ENCODE data around the gene BPIFB4.
"Not testable (repeated sequence)": the region's sequence is repeated elsewhere in the genome, so short reads cannot be mapped to it uniquely, and the experiment has no call there.

The BPIFB4 gene

GRCh38 chr20:33079259-33079658, at the start of gene BPIFB4:
TSS of gene BPIFB4 (plus strand) at chr20:33079643. CDS start at chr20:33081527, 1,884 bp downstream.
- Histone ChIP-seq H3K4me3 (no peak within 1 kb of the TSS), H3K27ac (no peak within 1 kb of the TSS)

GRCh38 chr20:33030076-33030475, 49.4 kb upstream of the BPIFB4 start:
- no peak overlapping the region for H3K4me3 ChIP-seq
- no peak overlapping the region for H3K27ac ChIP-seq

- no peak overlapping the region for H3K27ac ChIP-seq
- no peak overlapping the region for H3K4me3 ChIP-seq
Measured at GRCh38 chr20:33030569-33030968, 48.9 kb upstream of the BPIFB4 start.

- no peak within 1 kb of the TSS for H3K4me3 ChIP-seq
- no peak within 1 kb of the TSS for H3K27ac ChIP-seq
Measured at GRCh38 chr20:33031531-33031930, 47.9 kb upstream of the BPIFB4 start, which contains the start of gene BPIFB6. TSS of gene BPIFB6 (plus strand) at chr20:33031648. CDS start at chr20:33031648, 0 bp downstream.

GRCh38 chr20:33032555-33032954, 46.9 kb upstream of the BPIFB4 start:
- H3K27ac ChIP-seq, result no peak overlapping the region
- no peak overlapping the region for H3K4me3 ChIP-seq

DNA sequence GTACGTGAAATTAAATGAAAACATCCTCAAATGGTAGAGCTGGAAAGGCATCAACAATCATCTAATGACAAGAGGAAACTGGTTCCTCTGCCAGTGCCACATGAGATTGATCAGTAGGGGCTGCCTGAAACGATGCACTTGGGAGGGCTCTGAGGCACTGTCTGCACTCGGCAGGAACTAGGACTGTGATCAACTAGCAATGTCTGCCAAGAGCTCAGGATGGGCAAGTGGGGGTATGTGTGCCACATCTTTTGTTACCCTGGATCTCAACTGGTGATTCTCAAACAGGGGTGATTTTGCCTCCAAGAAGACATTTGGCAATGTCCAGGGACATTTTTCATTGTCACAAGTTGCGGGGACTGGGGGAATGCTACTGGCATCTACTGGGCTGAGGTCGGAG, 46.1 kb upstream of the BPIFB4 start:
- no peak overlapping the region for H3K4me3 ChIP-seq
- H3K27ac ChIP-seq, result no peak overlapping the region

GRCh38 chr20:33034115-33034514, 45.3 kb upstream of the BPIFB4 start:
- Histone ChIP-seq H3K4me3 (no peak overlapping the region), H3K27ac (no peak overlapping the region)

DNA sequence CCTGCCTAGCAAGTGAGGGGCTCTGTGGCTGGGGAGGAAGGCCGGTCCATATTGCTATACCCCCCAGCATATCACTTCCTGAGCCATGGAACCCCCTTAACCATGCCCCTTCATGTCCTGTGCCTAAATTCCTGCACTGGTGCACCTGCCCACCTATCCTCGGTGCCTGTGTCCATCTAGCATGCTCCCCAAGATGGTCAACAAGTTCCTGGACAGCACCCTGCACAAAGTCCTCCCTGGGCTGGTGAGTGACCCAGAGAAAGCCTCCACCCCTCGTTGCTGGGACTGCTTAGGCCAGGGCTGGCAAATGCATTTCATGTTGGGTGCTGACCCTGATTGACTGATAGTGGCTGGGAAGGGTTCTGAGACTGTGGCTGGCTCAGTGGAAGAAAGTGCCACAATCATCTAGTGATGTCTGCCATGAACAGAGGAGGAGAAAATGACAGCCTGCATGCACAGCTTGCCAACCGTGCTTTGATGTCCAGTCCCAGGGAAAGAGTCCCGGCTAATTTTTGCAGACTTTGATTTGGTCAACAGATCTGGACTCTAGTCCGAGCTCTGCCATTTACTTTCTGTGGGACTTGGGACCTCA, 44.4 kb upstream of the BPIFB4 start:
- H3K4me3 ChIP-seq, result no peak overlapping the region
- H3K27ac ChIP-seq, result no peak overlapping the region

- no peak overlapping the region for H3K4me3 ChIP-seq
- no peak overlapping the region for H3K27ac ChIP-seq
Measured at GRCh38 chr20:33037456-33037855, 42.0 kb upstream of the BPIFB4 start.

- Histone ChIP-seq H3K27ac (no peak overlapping the region), H3K4me3 (no peak overlapping the region)
Measured at GRCh38 chr20:33038243-33038642, 41.2 kb upstream of the BPIFB4 start.

DNA sequence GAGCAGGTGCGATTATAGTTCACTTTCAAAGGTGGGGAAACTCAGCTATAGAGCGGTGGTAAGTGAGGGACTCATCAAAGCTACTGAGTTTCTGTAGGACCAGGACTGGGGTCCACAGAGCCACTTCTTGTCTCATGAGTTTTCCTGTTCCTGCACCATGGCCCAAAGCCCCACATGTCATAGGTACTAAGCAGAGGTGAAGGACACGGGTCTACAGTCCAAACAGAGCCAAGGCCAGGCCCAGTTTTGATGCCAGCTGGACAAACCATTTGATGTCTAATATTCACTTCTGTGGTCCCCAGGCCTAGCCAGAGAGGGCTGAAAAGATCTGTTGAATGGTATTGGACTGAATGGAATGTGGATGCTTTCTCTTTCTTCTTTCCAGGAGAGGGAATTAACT, 37.0 kb upstream of the BPIFB4 start:
- no peak overlapping the region for H3K4me3 ChIP-seq

GRCh38 chr20:33042983-33043730, 36.3 kb upstream of the BPIFB4 start:
- no peak overlapping the region for H3K27ac ChIP-seq
- no peak overlapping the region for H3K4me3 ChIP-seq

More for the DNA sequence above, 37.0 kb upstream of the BPIFB4 start:
- H3K27ac ChIP-seq, result no peak overlapping the region

GRCh38 chr20:33043731-33044181, 35.7 kb upstream of the BPIFB4 start:
- no peak overlapping the region for H3K4me3 ChIP-seq
- no peak overlapping the region for H3K27ac ChIP-seq

- H3K4me3 ChIP-seq, H3K27ac ChIP-seq: not testable (repeated sequence)
Measured at GRCh38 chr20:33045129-33045721, 34.2 kb upstream of the BPIFB4 start.

GRCh38 chr20:33046412-33046811, 33.0 kb upstream of the BPIFB4 start:
- no peak overlapping the region for H3K4me3 ChIP-seq
- H3K27ac ChIP-seq, result no peak overlapping the region

DNA sequence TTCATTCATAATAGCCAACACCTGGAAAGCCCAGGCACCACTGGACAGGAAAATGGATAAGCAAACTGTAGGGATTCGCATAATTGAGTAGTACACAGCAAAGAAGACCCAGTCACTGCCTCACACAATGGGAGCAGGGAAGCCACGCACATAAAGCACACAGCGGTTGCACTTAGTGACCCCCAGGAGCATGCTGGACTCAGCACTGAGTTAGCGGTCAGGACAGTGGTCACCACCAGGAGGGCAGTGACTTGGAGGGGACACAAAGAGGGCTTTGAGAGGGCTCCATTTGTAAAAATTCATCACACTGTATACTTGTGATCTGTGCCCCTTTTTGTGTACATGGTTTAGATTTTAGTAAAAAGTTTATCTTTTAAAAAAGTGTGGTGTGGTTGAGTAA, 28.1 kb upstream of the BPIFB4 start:
- H3K27ac ChIP-seq, result no peak overlapping the region
- H3K4me3 ChIP-seq, result no peak overlapping the region

GRCh38 chr20:33053291-33054106, 25.9 kb upstream of the BPIFB4 start, which contains the start of gene BPIFB3:
TSS of gene BPIFB3 (plus strand) at chr20:33053903. CDS start at chr20:33055436, 1,533 bp downstream.
- Histone ChIP-seq H3K27ac (no peak within 1 kb of the TSS), H3K4me3 (no peak within 1 kb of the TSS)

- H3K27ac ChIP-seq, result no peak overlapping the region
- H3K4me3 ChIP-seq, result no peak overlapping the region
Measured at GRCh38 chr20:33054381-33054780, 25.1 kb upstream of the BPIFB4 start.

DNA sequence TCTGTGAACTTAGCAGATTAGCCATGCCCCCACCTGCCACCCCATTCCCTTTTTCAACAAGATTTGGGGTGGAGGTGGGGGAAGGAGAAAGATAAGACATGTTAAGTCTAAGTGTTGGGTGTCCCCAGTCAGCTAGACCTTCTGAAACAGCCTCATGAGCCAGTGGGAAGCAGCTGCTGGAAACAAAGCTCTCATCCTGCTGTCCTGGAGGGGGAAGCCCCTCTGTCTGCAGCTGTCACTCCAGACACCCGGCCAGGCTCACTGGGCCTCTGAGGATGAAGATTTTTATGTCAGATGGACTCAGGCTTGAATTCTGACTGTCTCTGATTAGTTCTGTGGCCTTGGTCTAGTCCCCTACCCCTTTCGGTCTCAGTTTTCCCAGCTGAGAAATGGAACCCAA, 24.7 kb upstream of the BPIFB4 start:
- H3K4me3 ChIP-seq, result no peak overlapping the region
- H3K27ac ChIP-seq, result no peak overlapping the region

DNA sequence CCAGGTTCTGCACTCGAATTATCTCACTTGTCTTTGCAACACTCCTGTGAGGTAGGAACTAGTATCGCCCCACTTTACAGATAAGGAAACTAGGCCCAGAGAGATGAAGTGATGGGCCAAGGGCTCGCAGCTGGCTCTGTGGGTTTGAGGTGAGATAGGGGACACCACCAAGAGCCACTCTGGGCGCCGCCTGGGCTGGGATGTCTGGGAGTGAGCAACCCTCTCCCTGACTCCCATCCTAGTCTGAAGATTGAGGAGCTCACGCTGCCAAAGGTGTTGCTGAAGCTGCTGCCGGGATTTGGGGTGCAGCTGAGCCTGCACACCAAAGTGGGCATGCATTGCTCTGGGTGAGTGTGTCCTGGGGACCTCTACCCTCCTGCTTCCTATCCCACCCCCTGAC, 20.3 kb upstream of the BPIFB4 start:
- no peak overlapping the region for H3K4me3 ChIP-seq

More for the DNA sequence above, 20.3 kb upstream of the BPIFB4 start:
- H3K27ac ChIP-seq, result no peak overlapping the region
